Keratinocyte (primary cell): ENCODE data around the gene EIF4G1. TPM values are rescaled to one million over a fixed set of nuclear protein-coding genes. Genes with fewer than 3 reads are reported as not detected.

ENCODE experiments used
- DNase-seq: peaks from one replicate; pipeline ENCODE4 v3.0.0-alpha.2; 2011; ENCODE audit warnings: low read depth, missing footprints, low spot score
- FAIRE-seq: peaks from 2 replicates; lab custom pipeline; 2011; peaks lifted over from hg19 to GRCh38; lab: Jason Lieb, UNC
- H2AFZ ChIP-seq: 2 replicates; pipeline ENCODE4 v1.6.0; 2012; ENCODE audit warnings: low read length, control low read depth, inconsistent platforms; ENCODE audit not compliant: control insufficient read depth
- H3K27ac ChIP-seq: 2 replicates; pipeline ENCODE4 v1.5.1; 2011; ENCODE audit warnings: low read length; ENCODE audit not compliant: control insufficient read depth, insufficient read depth
- H3K27me3 ChIP-seq: 3 replicates; pipeline ENCODE4 v1.6.0; 2011; ENCODE audit warnings: low read length; ENCODE audit not compliant: control insufficient read depth, insufficient read depth; ENCODE audit errors: extremely low read depth
- H3K36me3 ChIP-seq, 2 experiments: 2 replicates in 1 of 2; 3 replicates in 1 of 2; pipeline ENCODE4 v1.5.1; 2011; ENCODE audit warnings: low read length in 2 of 2, mild to moderate bottlenecking in 1 of 2; ENCODE audit not compliant: control insufficient read depth in 2 of 2, insufficient read depth in 2 of 2; ENCODE audit errors: extremely low read depth in 1 of 2
- H3K4me1 ChIP-seq: 3 replicates; pipeline ENCODE4 v1.5.1; 2011; ENCODE audit warnings: low read length; ENCODE audit not compliant: control insufficient read depth, insufficient read depth; ENCODE audit errors: extremely low read depth
- H3K4me2 ChIP-seq: 3 replicates; pipeline ENCODE4 v1.6.0; 2011; ENCODE audit warnings: low read depth, low read length; ENCODE audit not compliant: control insufficient read depth, insufficient read depth; ENCODE audit errors: extremely low read depth
- H3K4me3 ChIP-seq, 3 experiments: fragments of 200-600 bp in 1 of 3; sonication (generic) in 1 of 3; 2 replicates in 2 of 3; 3 replicates in 1 of 3; pipeline ENCODE4 v1.5.1; 2011 to 2016; ENCODE audit warnings: low read length in 3 of 3, mild to moderate bottlenecking in 3 of 3, control low read depth in 2 of 3, inconsistent platforms in 1 of 3, low read depth in 1 of 3, mixed read lengths in 1 of 3, mixed run types in 1 of 3, moderate library complexity in 1 of 3; ENCODE audit not compliant: control insufficient read depth in 2 of 3, insufficient read depth in 2 of 3; ENCODE audit errors: extremely low read depth in 1 of 3
- H3K79me2 ChIP-seq: 2 replicates; pipeline ENCODE4 v1.6.0; 2012; ENCODE audit warnings: low read length; ENCODE audit not compliant: control insufficient read depth, insufficient read depth
- H3K9ac ChIP-seq: 3 replicates; pipeline ENCODE4 v1.6.0; 2011; ENCODE audit warnings: low read length; ENCODE audit not compliant: control insufficient read depth, insufficient read depth; ENCODE audit errors: extremely low read depth
- H3K9me1 ChIP-seq: 3 replicates; pipeline ENCODE4 v1.6.0; 2011; ENCODE audit warnings: low read length; ENCODE audit not compliant: control insufficient read depth, insufficient read depth; ENCODE audit errors: extremely low read depth
- H3K9me3 ChIP-seq: 2 replicates; pipeline ENCODE4 v1.5.1; 2012; ENCODE audit warnings: low read depth, low read length; ENCODE audit not compliant: control insufficient read depth
- H4K20me1 ChIP-seq: 3 replicates; pipeline ENCODE4 v1.6.0; 2011; ENCODE audit warnings: low read length; ENCODE audit not compliant: control insufficient read depth, insufficient read depth; ENCODE audit errors: extremely low read depth
- CTCF ChIP-seq, 3 experiments: IDR thresholded peaks in 1 of 3; conservative IDR thresholded peaks in 1 of 3; optimal IDR thresholded peaks in 1 of 3; 2 replicates in 2 of 3; 3 replicates in 1 of 3; pipeline versions ENCODE3 to v1.5.1; 2011; ENCODE audit warnings: low read length in 3 of 3, mild to moderate bottlenecking in 3 of 3, moderate library complexity in 2 of 3, control low read depth in 1 of 3, inconsistent platforms in 1 of 3; ENCODE audit not compliant: insufficient read depth in 2 of 3; ENCODE audit errors: extremely low read depth in 1 of 3
- EZH2 ChIP-seq: IDR thresholded peaks from one replicate; pipeline ENCODE4 v1.6.1; 2012; ENCODE audit warnings: inconsistent platforms, mild to moderate bottlenecking, low read length, moderate library complexity
- dilution Hi-C: fragments of 300-500 bp; cut with MboI; formaldehyde crosslinking; loops from one replicate; pipeline ENCODE4 v1.7.0; 2020; ENCODE audit warnings: low sequenced_read_pairs; ENCODE audit not compliant: extremely low pct_ligation_motif_present
- polyA plus RNA-seq, 5 experiments: library from polyadenylated mRNA; depleted of rRNA in 3 of 5; stranded (reverse) in 3 of 5; stranded (forward) in 1 of 5; unstranded in 1 of 5; fragments of >200 nt; gene quantifications; 1 replicate in 1 of 5; 2 replicates in 3 of 5; 3 replicates in 1 of 5; pipeline versions ENCODE4 v1.2.1 to v1.2.3, GENCODE V29; 2011 to 2012; ENCODE audit warnings: missing spikeins in 2 of 5, low read depth in 1 of 5, low replicate concordance in 1 of 5

EIF4G1 gene
- polyA plus RNA-seq, 1 donor (not counting 4 experiments of a cell fraction or from before 2014, with no cell fraction given), result 225 TPM

GRCh38 chr3:184322731-184323487 lies 8.5 kb downstream of the EIF4G1 start:
- no peak overlapping the region for H3K4me3 ChIP-seq
- H3K4me2 ChIP-seq, result no peak overlapping the region
- peaks cover 41% of the 10 kb centered on the region for H4K20me1 ChIP-seq
- no peak overlapping the region for H3K9ac ChIP-seq
- H3K79me2 ChIP-seq, result peaks cover 91% of the 10 kb centered on the region
- peaks cover 65 to 79% of the 10 kb centered on the region in 2 experiments for H3K36me3 ChIP-seq
- no peak for TF ChIP-seq EZH2
- no peak for TF ChIP-seq CTCF (optimal IDR thresholded peaks at IDR 0.05 in 1 of 3, IDR thresholded peaks at IDR 0.05 in 1 of 3, conservative IDR thresholded peaks at IDR 0.05 in 1 of 3; ENCODE audit: extremely low read depth in 1 of 3, insufficient read depth in 2 of 3, low read length in 3 of 3)
- H3K9me1 ChIP-seq, result no peaks in the 10 kb centered on the region
- FAIRE-seq, result no peak
- no peak overlapping the region for H2AFZ ChIP-seq
- dilution Hi-C loops, result no loop called here
- no peaks in the 10 kb centered on the region for H3K27me3 ChIP-seq
- DNase-seq, result no peak
- peaks cover 20% of the 10 kb centered on the region for H3K4me1 ChIP-seq
- no peak overlapping the region for H3K27ac ChIP-seq
- no peaks in the 10 kb centered on the region for H3K9me3 ChIP-seq

DNA sequence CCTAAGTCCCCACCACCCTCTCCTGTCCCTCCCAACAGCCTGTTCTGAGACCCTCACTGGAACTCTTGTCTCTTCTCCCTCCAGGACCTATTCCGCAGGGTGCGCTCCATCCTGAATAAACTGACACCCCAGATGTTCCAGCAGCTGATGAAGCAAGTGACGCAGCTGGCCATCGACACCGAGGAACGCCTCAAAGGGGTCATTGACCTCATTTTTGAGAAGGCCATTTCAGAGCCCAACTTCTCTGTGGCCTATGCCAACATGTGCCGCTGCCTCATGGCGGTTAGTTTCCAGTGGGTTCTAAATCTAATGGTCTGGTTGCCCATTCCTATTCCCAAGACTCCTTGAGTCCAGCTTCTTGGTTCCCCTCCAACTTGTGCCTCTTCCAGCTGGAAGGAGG lies 9.3 kb downstream of the EIF4G1 start:
- Histone ChIP-seq H3K9me3 (no peaks in the 10 kb centered on the region), H3K27ac (no peak overlapping the region), H3K4me3 (no peak overlapping the region), H3K9ac (no peak overlapping the region), H3K9me1 (no peaks in the 10 kb centered on the region), H3K4me2 (no peak overlapping the region), H4K20me1 (peaks cover 38% of the 10 kb centered on the region), H3K27me3 (no peaks in the 10 kb centered on the region), H2AFZ (no peak overlapping the region), H3K4me1 (peaks cover 17% of the 10 kb centered on the region), H3K36me3 (peaks cover 70 to 82% of the 10 kb centered on the region in 2 experiments), H3K79me2 (peaks cover 89% of the 10 kb centered on the region)
- dilution Hi-C loops, result no loop called here
- DNase-seq (no peak), FAIRE-seq (no peak)
- TF ChIP-seq EZH2, result no peak
- no peak for TF ChIP-seq CTCF (optimal IDR thresholded peaks at IDR 0.05 in 1 of 3, IDR thresholded peaks at IDR 0.05 in 1 of 3, conservative IDR thresholded peaks at IDR 0.05 in 1 of 3; ENCODE audit: extremely low read depth in 1 of 3, insufficient read depth in 2 of 3, low read length in 3 of 3)
